Measurements from ENCODE around the gene NIT2. TPM values are rescaled to one million over a fixed set of nuclear protein-coding genes. Genes with fewer than 3 reads are reported as not detected.
"Not testable (repeated sequence)": the region's sequence is repeated elsewhere in the genome, so short reads cannot be mapped to it uniquely, and the experiment has no call there.

NIT2 gene
- total and polyA plus RNA-seq, 8 donors, result 30.8 to 55.8 (median 45.3) TPM

- Histone ChIP-seq H3K4me3 (no peak overlapping the region), H3K4me1 (no peaks in the 10 kb centered on the region), H3K9me3 (no peaks in the 10 kb centered on the region), H3K27ac (no peak overlapping the region), H3K27me3 (no peaks in the 10 kb centered on the region), H3K36me3 (peaks cover 0 to 83% of the 10 kb centered on the region in 2 donors)
- TF ChIP-seq CTCF (IDR thresholded peaks at IDR 0.05), result no peak
- ATAC-seq (no peak), DNase-seq (no peak)
- intact Hi-C loops (cut with DNase I), result no loop called here
Measured at GRCh38 chr3:100348727-100349126, 14.2 kb downstream of the NIT2 start.

GRCh38 chr3:100351770-100352169, 17.2 kb downstream of the NIT2 start:
- H3K36me3 ChIP-seq, result peaks cover 0 to 84% of the 10 kb centered on the region in 2 donors

GRCh38 chr3:100352296-100353231, 18.0 kb downstream of the NIT2 start:
- intact Hi-C loops (cut with DNase I), result no loop called here
- H3K27me3 ChIP-seq, result no peaks in the 10 kb centered on the region
- no peaks in the 10 kb centered on the region for H3K9me3 ChIP-seq
- no peak overlapping the region for H3K27ac ChIP-seq
- TF ChIP-seq CTCF (IDR thresholded peaks at IDR 0.05), result no peak
- H3K4me3 ChIP-seq, result no peak overlapping the region
- peaks cover 0 to 84% of the 10 kb centered on the region in 2 donors for H3K36me3 ChIP-seq
- no peak for DNase-seq
- H3K4me1 ChIP-seq, result no peaks in the 10 kb centered on the region
- ATAC-seq, result no peak

More at GRCh38 chr3:100351770-100352169, 17.2 kb downstream of the NIT2 start:
- DNase-seq; H3K27ac ChIP-seq; H3K4me1 ChIP-seq; ATAC-seq; intact Hi-C loops (cut with DNase I); H3K4me3 ChIP-seq; H3K9me3 ChIP-seq; H3K27me3 ChIP-seq: not testable (repeated sequence)

- H3K27ac ChIP-seq, result no peak overlapping the region
- no peak for TF ChIP-seq CTCF (IDR thresholded peaks at IDR 0.05)
- no peaks in the 10 kb centered on the region for H3K4me1 ChIP-seq
- intact Hi-C loops (cut with DNase I), result no loop called here
- DNase-seq, result no peak
- ATAC-seq, result no peak
- no peak overlapping the region for H3K4me3 ChIP-seq
- peaks cover 0 to 79% of the 10 kb centered on the region in 2 donors for H3K36me3 ChIP-seq
- no peaks in the 10 kb centered on the region for H3K27me3 ChIP-seq
- no peaks in the 10 kb centered on the region for H3K9me3 ChIP-seq
Measured at GRCh38 chr3:100354850-100355249, 20.3 kb downstream of the NIT2 start.

- no peak overlapping the region for H3K27ac ChIP-seq
- no peaks in the 10 kb centered on the region for H3K4me1 ChIP-seq
- H3K4me3 ChIP-seq, result no peak overlapping the region
- H3K27me3 ChIP-seq, result no peaks in the 10 kb centered on the region
- H3K9me3 ChIP-seq, result peaks cover 0 to 6% of the 10 kb centered on the region in 2 donors
- TF ChIP-seq CTCF (IDR thresholded peaks at IDR 0.05), result no peak
- DNase-seq (no peak), ATAC-seq (no peak)
- peaks cover 0 to 90% of the 10 kb centered on the region in 2 donors for H3K36me3 ChIP-seq
- intact Hi-C loops (cut with DNase I), result no loop called here
Measured at GRCh38 chr3:100358413-100358812, 23.9 kb downstream of the NIT2 start.
